ENCODE data around the gene ZNF408. TPM values are rescaled to one million over a fixed set of nuclear protein-coding genes. Genes with fewer than 3 reads are reported as not detected.
"Not testable (repeated sequence)": the region's sequence is repeated elsewhere in the genome, so short reads cannot be mapped to it uniquely, and the experiment has no call there.

The ZNF408 gene
- polyA plus RNA-seq, 1 donor from 2014 or later, result 12.4 TPM

GRCh38 chr11:46701078-46701654, 335 bp downstream of the ZNF408 start:
- Mint-ChIP-seq H3K27ac (peak overlapping the region; percentile 72 to 99 (median 95)), H3K9me3 (no peaks in the 10 kb centered on the region), H3K4me1 (peaks cover 29 to 33% (median 29%) of the 10 kb centered on the region in 3 donors), H3K27me3 (no peaks in the 10 kb centered on the region), H3K36me3 (peaks cover 3% of the 10 kb centered on the region), H3K4me3 (peak overlapping the region; percentile 94 to 100 (median 98))

- H3K36me3 Mint-ChIP-seq, result peaks cover 14% of the 10 kb centered on the region
- peaks cover 12 to 16% (median 14%) of the 10 kb centered on the region in 3 donors for H3K4me1 Mint-ChIP-seq
- peak overlapping the region in 1 of 4 donors; percentile 53 for H3K4me3 Mint-ChIP-seq
- no peaks in the 10 kb centered on the region for H3K9me3 Mint-ChIP-seq
- no peak overlapping the region for H3K27ac Mint-ChIP-seq
- no peaks in the 10 kb centered on the region for H3K27me3 Mint-ChIP-seq
These were observed 4.3 kb downstream of the ZNF408 start for GRCh38 chr11:46705070-46705688.

- Mint-ChIP-seq H3K4me1 (peaks cover 0 to 10% (median 7%) of the 10 kb centered on the region in 3 donors), H3K27me3 (no peaks in the 10 kb centered on the region), H3K4me3 (no peak overlapping the region), H3K9me3 (no peaks in the 10 kb centered on the region), H3K27ac (peak overlapping the region in 1 of 3 donors; percentile 80), H3K36me3 (peaks cover 14% of the 10 kb centered on the region)
These were observed 6.1 kb downstream of the ZNF408 start for GRCh38 chr11:46706886-46707285.

- H3K36me3 Mint-ChIP-seq, result peaks cover 11% of the 10 kb centered on the region
- not testable (repeated sequence) for H3K27ac Mint-ChIP-seq, H3K27me3 Mint-ChIP-seq, H3K4me1 Mint-ChIP-seq, H3K9me3 Mint-ChIP-seq, H3K4me3 Mint-ChIP-seq
These were observed 8.5 kb downstream of the ZNF408 start for GRCh38 chr11:46709351-46709750.

- Mint-ChIP-seq H3K36me3 (peaks cover 11% of the 10 kb centered on the region), H3K4me1 (no peaks in the 10 kb centered on the region), H3K27me3 (no peaks in the 10 kb centered on the region), H3K9me3 (no peaks in the 10 kb centered on the region), H3K27ac (no peak overlapping the region), H3K4me3 (no peak overlapping the region)
These were observed 10.0 kb downstream of the ZNF408 start for GRCh38 chr11:46710821-46711269.

- H3K27me3 Mint-ChIP-seq, result no peaks in the 10 kb centered on the region
- no peaks in the 10 kb centered on the region for H3K4me1 Mint-ChIP-seq
- no peaks in the 10 kb centered on the region for H3K9me3 Mint-ChIP-seq
- peaks cover 11% of the 10 kb centered on the region for H3K36me3 Mint-ChIP-seq
- no peak overlapping the region for H3K27ac Mint-ChIP-seq
- H3K4me3 Mint-ChIP-seq, result no peak overlapping the region
These were observed 10.5 kb downstream of the ZNF408 start for GRCh38 chr11:46711303-46711702.

GRCh38 chr11:46712874-46713576, 12.2 kb downstream of the ZNF408 start:
- no peak overlapping the region for H3K4me3 Mint-ChIP-seq
- no peak overlapping the region for H3K27ac Mint-ChIP-seq
- no peaks in the 10 kb centered on the region for H3K4me1 Mint-ChIP-seq
- H3K36me3 Mint-ChIP-seq, result peaks cover 2% of the 10 kb centered on the region
- no peaks in the 10 kb centered on the region for H3K27me3 Mint-ChIP-seq
- H3K9me3 Mint-ChIP-seq, result no peaks in the 10 kb centered on the region

GRCh38 chr11:46717825-46718154, 17.0 kb downstream of the ZNF408 start:
- H3K4me3 Mint-ChIP-seq, H3K27me3 Mint-ChIP-seq, H3K27ac Mint-ChIP-seq, H3K4me1 Mint-ChIP-seq, H3K9me3 Mint-ChIP-seq, H3K36me3 Mint-ChIP-seq: not testable (repeated sequence)

- Mint-ChIP-seq H3K4me1 (no peaks in the 10 kb centered on the region), H3K27ac (no peak overlapping the region)
These were observed 17.6 kb downstream of the ZNF408 start for GRCh38 chr11:46718155-46719019.

GRCh38 chr11:46719048-46719542, 18.3 kb downstream of the ZNF408 start, which contains the start of gene F2:
Gene F2 (plus strand): TSS chr11:46719213. CDS start chr11:46719236, 23 bp downstream.
- Mint-ChIP-seq H3K27ac (no peak within 1 kb of the TSS), H3K9me3 (no peaks in the 10 kb centered on the region), H3K4me1 (peaks cover 0 to 3% (median 0%) of the 10 kb centered on the region in 3 donors), H3K4me3 (no peak within 1 kb of the TSS), H3K27me3 (no peaks in the 10 kb centered on the region), H3K36me3 (no peaks in the 10 kb centered on the region)

More at GRCh38 chr11:46718155-46719019, 17.6 kb downstream of the ZNF408 start:
- H3K4me3 Mint-ChIP-seq, result no peak overlapping the region
- H3K36me3 Mint-ChIP-seq, result no peaks in the 10 kb centered on the region
- no peaks in the 10 kb centered on the region for H3K9me3 Mint-ChIP-seq
- no peaks in the 10 kb centered on the region for H3K27me3 Mint-ChIP-seq

GRCh38 chr11:46719543-46720218, 18.9 kb downstream of the ZNF408 start:
- no peaks in the 10 kb centered on the region for H3K27me3 Mint-ChIP-seq
- H3K27ac Mint-ChIP-seq, result no peak overlapping the region
- no peaks in the 10 kb centered on the region for H3K9me3 Mint-ChIP-seq
- peaks cover 0 to 3% (median 0%) of the 10 kb centered on the region in 3 donors for H3K4me1 Mint-ChIP-seq
- no peaks in the 10 kb centered on the region for H3K36me3 Mint-ChIP-seq
- H3K4me3 Mint-ChIP-seq, result no peak overlapping the region

- H3K9me3 Mint-ChIP-seq, result no peaks in the 10 kb centered on the region
- H3K36me3 Mint-ChIP-seq, result no peaks in the 10 kb centered on the region
- no peaks in the 10 kb centered on the region for H3K27me3 Mint-ChIP-seq
- peaks cover 0 to 3% (median 0%) of the 10 kb centered on the region in 3 donors for H3K4me1 Mint-ChIP-seq
- no peak overlapping the region for H3K27ac Mint-ChIP-seq
- H3K4me3 Mint-ChIP-seq, result peak overlapping the region in 1 of 4 donors; percentile 21
These were observed 20.5 kb downstream of the ZNF408 start for GRCh38 chr11:46721286-46721685.

- H3K9me3 Mint-ChIP-seq, result no peaks in the 10 kb centered on the region
- H3K36me3 Mint-ChIP-seq, result no peaks in the 10 kb centered on the region
- no peaks in the 10 kb centered on the region for H3K27me3 Mint-ChIP-seq
- peaks cover 0 to 3% (median 0%) of the 10 kb centered on the region in 3 donors for H3K4me1 Mint-ChIP-seq
- peak overlapping the region in 1 of 3 donors; percentile 39 for H3K27ac Mint-ChIP-seq
- peak overlapping the region in 2 of 4 donors; percentile 47 to 76 for H3K4me3 Mint-ChIP-seq
These were observed 21.9 kb downstream of the ZNF408 start for GRCh38 chr11:46722566-46723358.

GRCh38 chr11:46723359-46723680, 22.5 kb downstream of the ZNF408 start:
- no peak overlapping the region for H3K27ac Mint-ChIP-seq
- no peaks in the 10 kb centered on the region for H3K36me3 Mint-ChIP-seq
- H3K4me1 Mint-ChIP-seq, result peaks cover 0 to 3% (median 0%) of the 10 kb centered on the region in 3 donors
- no peaks in the 10 kb centered on the region for H3K9me3 Mint-ChIP-seq
- no peaks in the 10 kb centered on the region for H3K27me3 Mint-ChIP-seq
- H3K4me3 Mint-ChIP-seq, result no peak overlapping the region

Measured in IgD-negative memory B cell (primary cell).